Fibroblast of villous mesenchyme (primary cell): ENCODE measurements around the gene ATF7. TPM values are rescaled to one million over a fixed set of nuclear protein-coding genes. Genes with fewer than 3 reads are reported as not detected.

Source experiments
- DNase-seq: peaks from one replicate; pipeline ENCODE4 v3.0.0-alpha.2; 2010; ENCODE audit warnings: low read depth
- H3K4me3 ChIP-seq: 2 replicates; pipeline ENCODE4 v1.5.1; 2011; ENCODE audit warnings: low read depth, mild to moderate bottlenecking, low read length
- total RNA-seq: library from RNA; depleted of rRNA; stranded (reverse); fragments of >200 nt; gene quantifications from 2 replicates; pipeline ENCODE4 v1.2.3, GENCODE V29; 2012
- TF ChIP-seq, protein P1 (sequence below): IDR thresholded peaks from 2 replicates; pipeline ENCODE4 v1.5.1; 2012; ENCODE audit warnings: low read depth, mild to moderate bottlenecking, low read length; ENCODE audit not compliant: insufficient read depth

Gene ATF7
- total RNA-seq, 1 donor, result 14.7 TPM

DNA sequence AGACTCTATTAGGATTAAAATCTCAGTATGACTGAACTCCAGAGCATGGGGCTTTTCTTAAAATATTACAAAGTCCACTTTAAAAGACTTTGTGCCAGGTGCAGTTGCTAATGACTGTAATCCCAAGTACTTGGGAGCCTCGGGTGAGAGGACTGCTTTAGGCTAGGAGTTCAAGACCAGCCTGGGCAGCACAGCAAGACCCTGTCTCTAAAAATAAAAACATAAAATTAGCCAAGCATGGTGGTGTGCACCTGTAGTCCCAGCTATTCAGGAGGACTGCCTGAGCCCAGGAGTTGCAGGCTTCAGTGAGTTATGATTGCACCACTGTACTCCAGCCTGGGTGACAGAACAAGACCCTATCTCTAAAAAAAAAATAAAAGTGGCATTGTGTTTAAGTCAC is 33.2 kb downstream of the ATF7 start:
- DNase-seq, result no peak
- TF ChIP-seq, protein P1, sequence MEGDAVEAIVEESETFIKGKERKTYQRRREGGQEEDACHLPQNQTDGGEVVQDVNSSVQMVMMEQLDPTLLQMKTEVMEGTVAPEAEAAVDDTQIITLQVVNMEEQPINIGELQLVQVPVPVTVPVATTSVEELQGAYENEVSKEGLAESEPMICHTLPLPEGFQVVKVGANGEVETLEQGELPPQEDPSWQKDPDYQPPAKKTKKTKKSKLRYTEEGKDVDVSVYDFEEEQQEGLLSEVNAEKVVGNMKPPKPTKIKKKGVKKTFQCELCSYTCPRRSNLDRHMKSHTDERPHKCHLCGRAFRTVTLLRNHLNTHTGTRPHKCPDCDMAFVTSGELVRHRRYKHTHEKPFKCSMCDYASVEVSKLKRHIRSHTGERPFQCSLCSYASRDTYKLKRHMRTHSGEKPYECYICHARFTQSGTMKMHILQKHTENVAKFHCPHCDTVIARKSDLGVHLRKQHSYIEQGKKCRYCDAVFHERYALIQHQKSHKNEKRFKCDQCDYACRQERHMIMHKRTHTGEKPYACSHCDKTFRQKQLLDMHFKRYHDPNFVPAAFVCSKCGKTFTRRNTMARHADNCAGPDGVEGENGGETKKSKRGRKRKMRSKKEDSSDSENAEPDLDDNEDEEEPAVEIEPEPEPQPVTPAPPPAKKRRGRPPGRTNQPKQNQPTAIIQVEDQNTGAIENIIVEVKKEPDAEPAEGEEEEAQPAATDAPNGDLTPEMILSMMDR, result no peak
- no peak overlapping the region for H3K4me3 ChIP-seq

DNA sequence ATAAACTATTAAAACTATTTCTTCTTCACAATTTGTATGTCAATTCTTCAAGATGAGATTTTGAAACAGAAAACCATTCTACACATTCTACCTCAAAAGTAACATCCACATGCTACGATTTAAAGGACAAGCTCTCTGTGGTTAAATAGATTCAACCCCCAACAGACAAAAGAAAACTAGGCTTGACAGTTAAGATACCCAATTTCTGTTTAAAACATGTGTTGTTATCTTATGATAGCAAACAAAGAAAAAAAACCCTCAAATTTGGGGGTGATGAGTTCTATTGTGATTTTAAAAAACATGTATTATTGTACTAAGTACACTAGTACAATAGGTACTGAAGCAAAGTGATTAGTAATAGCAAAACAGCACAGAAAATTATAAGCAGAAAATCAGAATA is 33.8 kb downstream of the ATF7 start:
- no peak for DNase-seq
- TF ChIP-seq, protein P1, result no peak
- H3K4me3 ChIP-seq, result no peak overlapping the region

DNA sequence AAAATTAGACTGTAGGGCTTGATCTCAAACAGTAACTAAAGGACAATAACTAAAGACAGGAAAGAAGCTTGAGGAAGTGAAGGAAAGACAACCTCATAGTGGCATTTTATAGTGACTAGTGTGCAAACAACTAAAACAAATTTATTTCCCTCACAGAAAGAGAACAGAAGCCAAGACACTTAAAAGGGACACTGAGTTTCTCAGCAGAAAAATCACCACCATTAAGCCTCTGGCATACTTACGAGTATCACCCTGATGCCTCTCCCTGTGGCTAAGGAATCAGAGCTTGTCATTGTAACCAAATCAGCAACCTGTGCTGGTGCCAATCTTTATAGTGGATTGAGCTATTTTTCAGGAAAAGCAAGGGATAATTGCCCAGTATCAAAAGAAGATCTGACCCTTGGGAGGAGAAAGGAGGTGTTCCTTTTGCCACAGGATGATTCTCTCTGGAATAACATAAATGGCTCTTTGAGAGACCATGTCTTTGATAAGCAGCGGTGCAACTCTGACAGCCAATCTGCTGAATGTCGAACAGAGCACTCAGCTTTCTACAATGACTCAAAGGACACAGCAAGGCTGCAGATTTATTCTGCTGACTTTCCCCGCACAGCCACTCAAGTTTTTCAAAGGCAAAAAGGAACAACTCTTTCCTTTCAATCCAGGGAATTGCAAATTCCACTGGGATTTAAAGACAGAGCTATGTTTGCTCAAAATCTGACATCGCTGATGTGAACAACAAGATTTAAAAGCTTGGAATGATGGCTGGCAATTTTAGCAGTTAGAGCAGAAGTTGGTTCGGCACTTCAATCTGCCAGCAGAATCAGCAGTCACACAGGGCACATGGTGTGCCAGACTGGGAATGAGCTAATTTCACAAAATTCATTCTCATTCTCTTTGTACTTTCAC is 34.6 kb downstream of the ATF7 start:
- no peak overlapping the region for H3K4me3 ChIP-seq
- TF ChIP-seq, protein P1, result no peak
- no peak for DNase-seq

GRCh38 chr12:53590652-53591051 is 35.5 kb downstream of the ATF7 start:
- no peak for DNase-seq
- TF ChIP-seq, protein P1, result no peak
- H3K4me3 ChIP-seq, result no peak overlapping the region

DNA sequence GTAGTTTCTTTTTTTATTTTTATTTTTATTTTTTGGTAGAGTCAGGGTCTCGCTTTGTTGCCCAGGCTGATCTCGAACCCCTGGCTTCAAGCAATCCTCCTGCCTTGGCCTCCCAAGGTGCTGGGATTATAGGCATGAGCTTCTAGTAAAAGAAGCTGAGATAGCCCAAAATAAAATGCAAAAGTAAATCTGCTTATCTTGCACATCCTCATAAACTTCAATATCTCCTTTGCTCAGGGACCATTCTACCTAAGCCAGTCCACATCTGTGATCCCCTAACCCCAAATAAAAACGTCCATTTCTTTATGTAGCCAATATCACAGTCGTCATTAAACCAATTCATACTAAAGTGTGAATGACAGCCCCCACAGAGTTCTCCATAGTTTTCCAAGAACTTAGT is 36.3 kb downstream of the ATF7 start:
- no peak overlapping the region for H3K4me3 ChIP-seq
- DNase-seq, result no peak
- TF ChIP-seq, protein P1, result no peak

GRCh38 chr12:53589423-53589822 is 36.8 kb downstream of the ATF7 start:
- no peak overlapping the region for H3K4me3 ChIP-seq
- TF ChIP-seq, protein P1, result no peak
- no peak for DNase-seq
